SK-N-SH (cell line): ENCODE measurements around the gene RADIL.

Experiments used
- CHD2 ChIP-seq: fragments of 150-350 bp; IDR thresholded peaks from 2 replicates; pipeline ENCODE4 v1.6.1; 2018; ENCODE audit warnings: low read length; ENCODE audit not compliant: partially characterized antibody
- CTCF ChIP-seq: fragments of 200-600 bp; sonication (generic); IDR thresholded peaks from 2 replicates; pipeline ENCODE4 v1.6.1; 2017; ENCODE audit warnings: antibody characterized with exemption, mild to moderate bottlenecking, moderate library complexity
- GATA2 ChIP-seq: sonication (generic); formaldehyde crosslinking; IDR thresholded peaks from 2 replicates; pipeline ENCODE4 v1.5.0; 2020; ENCODE audit warnings: mild to moderate bottlenecking, missing genetic modification reagents
- JUND ChIP-seq: IDR thresholded peaks from 2 replicates; pipeline ENCODE4 v1.4.0; 2012
- MAX ChIP-seq: IDR thresholded peaks from 2 replicates; pipeline ENCODE4 v1.4.0; 2012; ENCODE audit warnings: low read depth
- REST ChIP-seq: IDR thresholded peaks from 2 replicates; pipeline ENCODE4 v1.6.1; 2012; ENCODE audit warnings: mild to moderate bottlenecking, low read depth, low read length, moderate library complexity
- TEAD4 ChIP-seq: IDR thresholded peaks from 2 replicates; pipeline ENCODE4 v1.4.0; 2012; ENCODE audit warnings: mild to moderate bottlenecking, borderline replicate concordance; ENCODE audit not compliant: insufficient read depth
- YY1 ChIP-seq: IDR thresholded peaks from 2 replicates; pipeline ENCODE4 v1.4.0; 2012; ENCODE audit warnings: low read depth, mild to moderate bottlenecking
- ZBTB33 ChIP-seq: IDR thresholded peaks from 2 replicates; pipeline ENCODE4 v1.4.0; 2012; ENCODE audit warnings: low read depth, borderline replicate concordance

- TF ChIP-seq CTCF = no peak
- TF ChIP-seq REST = no peak
- TF ChIP-seq GATA2 (CRISPR knock-in tag) = no peak
- no peak for TF ChIP-seq ZBTB33
- TF ChIP-seq YY1 = no peak
- TF ChIP-seq JUND = no peak
- no peak for TF ChIP-seq TEAD4
- no peak for TF ChIP-seq MAX
- TF ChIP-seq CHD2 = no peak
These were observed 125.4 kb downstream of the RADIL start for GRCh38 chr7:4758111-4758510.
